ENCODE measurements around the gene SMIM38. TPM values are rescaled to one million over a fixed set of nuclear protein-coding genes. Genes with fewer than 3 reads are reported as not detected.

SMIM38 gene
- polyA plus RNA-seq, 4 donors = 0.37 to 2.3 (median 0.50) TPM

- no peak for DNase-seq (ENCODE audit: low read depth in 4 of 4, low spot score in 2 of 4)
These were observed 19.1 kb downstream of the SMIM38 start for GRCh38 chr11:69174841-69175240.

- DNase-seq (ENCODE audit: low read depth in 4 of 4, low spot score in 2 of 4) = no peak
These were observed 23.2 kb downstream of the SMIM38 start for GRCh38 chr11:69178819-69179482.

GRCh38 chr11:69180226-69180625 lies 24.5 kb downstream of the SMIM38 start:
- DNase-seq (ENCODE audit: low read depth in 4 of 4, low spot score in 2 of 4) = no peak

- DNase-seq (ENCODE audit: low read depth in 4 of 4, low spot score in 2 of 4) = no peak
These were observed 25.0 kb downstream of the SMIM38 start for GRCh38 chr11:69180726-69181125.

GRCh38 chr11:69183613-69184012 lies 27.9 kb downstream of the SMIM38 start:
- DNase-seq (ENCODE audit: low read depth in 4 of 4, low spot score in 2 of 4) = no peak

- no peak for DNase-seq (ENCODE audit: low read depth in 4 of 4, low spot score in 2 of 4)
These were observed 30.9 kb downstream of the SMIM38 start for GRCh38 chr11:69186316-69187260.

- no peak for DNase-seq (ENCODE audit: low read depth in 4 of 4, low spot score in 2 of 4)
These were observed 31.9 kb downstream of the SMIM38 start for GRCh38 chr11:69187540-69188065.

GRCh38 chr11:69189059-69189458 lies 33.3 kb downstream of the SMIM38 start:
- no peak for DNase-seq (ENCODE audit: low read depth in 4 of 4, low spot score in 2 of 4)

- no peak for DNase-seq (ENCODE audit: low read depth in 4 of 4, low spot score in 2 of 4)
These were observed 35.2 kb downstream of the SMIM38 start for GRCh38 chr11:69190796-69191536.

- peak in 2 of 4 donors; percentile 36 to 53 for DNase-seq (ENCODE audit: low read depth in 4 of 4, low spot score in 2 of 4)
These were observed 36.6 kb downstream of the SMIM38 start for GRCh38 chr11:69192301-69192721.

GRCh38 chr11:69193151-69193550 lies 37.4 kb downstream of the SMIM38 start:
- DNase-seq (ENCODE audit: low read depth in 4 of 4, low spot score in 2 of 4) = no peak

- no peak for DNase-seq (ENCODE audit: low read depth in 4 of 4, low spot score in 2 of 4)
These were observed 37.9 kb downstream of the SMIM38 start for GRCh38 chr11:69193629-69194028.

GRCh38 chr11:69194396-69194795 lies 38.7 kb downstream of the SMIM38 start:
- no peak for DNase-seq (ENCODE audit: low read depth in 4 of 4, low spot score in 2 of 4)

- no peak for DNase-seq (ENCODE audit: low read depth in 4 of 4, low spot score in 2 of 4)
These were observed 39.2 kb downstream of the SMIM38 start for GRCh38 chr11:69194956-69195355.

- DNase-seq (ENCODE audit: low read depth in 4 of 4, low spot score in 2 of 4) = no peak
These were observed 40.4 kb downstream of the SMIM38 start for GRCh38 chr11:69195824-69196782.

GRCh38 chr11:69196783-69197169 lies 41.0 kb downstream of the SMIM38 start:
- no peak for DNase-seq (ENCODE audit: low read depth in 4 of 4, low spot score in 2 of 4)

- no peak for DNase-seq (ENCODE audit: low read depth in 4 of 4, low spot score in 2 of 4)
These were observed 43.3 kb downstream of the SMIM38 start for GRCh38 chr11:69198891-69199582.

GRCh38 chr11:69199583-69200315 lies 44.0 kb downstream of the SMIM38 start:
- DNase-seq (ENCODE audit: low read depth in 4 of 4, low spot score in 2 of 4) = no peak
